ENCODE measurements around the gene CTSD.

Gene CTSD

GRCh38 chr11:1703146-1703545, 60.6 kb downstream of the CTSD start:
- in situ Hi-C loops (cut with MboI; ENCODE audit: low pct_unique_long_range_greater_than_20kb, low sequenced_read_pairs, unreplicated experiment) = no loop called here
- no peak for TF ChIP-seq CTCF (IDR thresholded peaks at IDR 0.05; ENCODE audit: extremely low read depth, insufficient read depth, missing control alignments)
- DNase-seq (ENCODE audit: low spot score) = no peak
